ENCODE results near the gene NDRG3. TPM values are rescaled to one million over a fixed set of nuclear protein-coding genes. Genes with fewer than 3 reads are reported as not detected.

NDRG3 gene
- total and polyA plus RNA-seq, 2 of the 8 experiments (the other 6 are each of a cell fraction or from before 2014, with no cell fraction given): 25.7 to 32.3 TPM

- TF ChIP-seq CHD7 (IDR thresholded peaks at IDR 0.05; ENCODE audit: insufficient replicate concordance, low read length) (no peak), POU5F1 (IDR thresholded peaks at IDR 0.05; ENCODE audit: low read depth, low read length) (no peak), RAD21 (IDR thresholded peaks at IDR 0.05 in 1 of 2, conservative IDR thresholded peaks at IDR 0.05 in 1 of 2; ENCODE audit: low read depth in 2 of 2, low read length in 2 of 2) (no peak)
- TF ChIP-seq, protein P1, sequence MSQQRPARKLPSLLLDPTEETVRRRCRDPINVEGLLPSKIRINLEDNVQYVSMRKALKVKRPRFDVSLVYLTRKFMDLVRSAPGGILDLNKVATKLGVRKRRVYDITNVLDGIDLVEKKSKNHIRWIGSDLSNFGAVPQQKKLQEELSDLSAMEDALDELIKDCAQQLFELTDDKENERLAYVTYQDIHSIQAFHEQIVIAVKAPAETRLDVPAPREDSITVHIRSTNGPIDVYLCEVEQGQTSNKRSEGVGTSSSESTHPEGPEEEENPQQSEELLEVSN (IDR thresholded peaks at IDR 0.05): no peak
Observed at GRCh38 chr20:36745234-36745926, 510 bp downstream of the NDRG3 start (continued).

Measured in H1 (cell line).